ENCODE results near the gene XXYLT1. TPM values are rescaled to one million over a fixed set of nuclear protein-coding genes. Genes with fewer than 3 reads are reported as not detected.

XXYLT1 gene
- total RNA-seq, 1 donor from 2014 or later: 25.4 TPM

DNA sequence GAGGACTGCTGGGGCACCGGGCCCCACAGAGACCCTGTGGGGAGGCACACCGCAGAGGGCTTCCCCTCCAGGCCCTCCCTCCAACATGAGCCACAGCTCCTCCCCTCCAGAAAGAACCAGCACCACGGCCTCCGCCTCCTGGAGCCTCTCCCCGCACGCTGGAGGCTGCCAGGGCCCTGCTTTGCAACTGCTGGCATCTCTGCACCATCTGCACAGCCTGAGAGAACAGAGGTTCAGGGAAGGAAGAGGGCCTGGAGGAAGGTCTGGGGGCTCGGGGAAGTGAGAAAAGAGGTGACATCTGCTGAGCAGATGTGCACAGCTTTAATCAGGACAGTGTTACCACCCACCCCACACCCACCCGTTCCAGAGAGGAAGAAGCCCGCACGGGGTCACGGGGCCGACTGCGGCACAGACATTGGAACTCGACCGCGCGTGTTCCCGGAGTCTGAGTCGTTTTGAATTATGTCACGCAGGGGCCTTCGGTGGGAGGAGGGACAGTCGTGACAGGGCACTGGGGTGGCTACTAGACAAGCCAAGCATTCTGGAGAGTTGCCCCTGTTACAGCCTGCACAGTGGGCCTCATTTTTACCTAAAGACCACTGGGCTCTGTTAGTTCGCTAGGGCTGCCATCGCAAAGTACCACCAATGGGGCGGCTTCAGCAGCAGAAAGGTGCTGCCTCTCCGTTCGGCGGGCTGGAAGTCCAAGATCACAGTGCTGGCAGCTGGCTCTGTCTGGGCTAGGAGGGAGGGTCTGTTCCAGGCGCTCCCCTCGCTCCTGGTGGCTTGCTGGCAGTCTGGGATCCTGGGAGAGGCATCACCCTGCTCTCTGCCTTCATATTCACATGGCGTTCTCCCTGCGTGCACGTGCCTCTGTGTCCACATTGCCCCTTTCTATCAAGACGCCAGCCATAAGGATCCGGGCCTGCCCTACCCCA is 194.8 kb downstream of the XXYLT1 start:
- no peak overlapping the region for H3K4me3 Mint-ChIP-seq (ENCODE audit: low read depth)
- H3K9me3 Mint-ChIP-seq (ENCODE audit: low read depth): no peaks in the 10 kb centered on the region
- no peaks in the 10 kb centered on the region for H3K36me3 Mint-ChIP-seq (ENCODE audit: insufficient read depth)
- DNase-seq (ENCODE audit: low spot score, unreplicated experiment): no peak
- H3K4me1 Mint-ChIP-seq (ENCODE audit: low read depth): peaks cover 12% of the 10 kb centered on the region
- TF ChIP-seq, protein P1, sequence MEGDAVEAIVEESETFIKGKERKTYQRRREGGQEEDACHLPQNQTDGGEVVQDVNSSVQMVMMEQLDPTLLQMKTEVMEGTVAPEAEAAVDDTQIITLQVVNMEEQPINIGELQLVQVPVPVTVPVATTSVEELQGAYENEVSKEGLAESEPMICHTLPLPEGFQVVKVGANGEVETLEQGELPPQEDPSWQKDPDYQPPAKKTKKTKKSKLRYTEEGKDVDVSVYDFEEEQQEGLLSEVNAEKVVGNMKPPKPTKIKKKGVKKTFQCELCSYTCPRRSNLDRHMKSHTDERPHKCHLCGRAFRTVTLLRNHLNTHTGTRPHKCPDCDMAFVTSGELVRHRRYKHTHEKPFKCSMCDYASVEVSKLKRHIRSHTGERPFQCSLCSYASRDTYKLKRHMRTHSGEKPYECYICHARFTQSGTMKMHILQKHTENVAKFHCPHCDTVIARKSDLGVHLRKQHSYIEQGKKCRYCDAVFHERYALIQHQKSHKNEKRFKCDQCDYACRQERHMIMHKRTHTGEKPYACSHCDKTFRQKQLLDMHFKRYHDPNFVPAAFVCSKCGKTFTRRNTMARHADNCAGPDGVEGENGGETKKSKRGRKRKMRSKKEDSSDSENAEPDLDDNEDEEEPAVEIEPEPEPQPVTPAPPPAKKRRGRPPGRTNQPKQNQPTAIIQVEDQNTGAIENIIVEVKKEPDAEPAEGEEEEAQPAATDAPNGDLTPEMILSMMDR (IDR thresholded peaks at IDR 0.05; ENCODE audit: unreplicated experiment): no peak
- H3K27ac Mint-ChIP-seq: no peak overlapping the region
- no peaks in the 10 kb centered on the region for H3K27me3 Mint-ChIP-seq

DNA sequence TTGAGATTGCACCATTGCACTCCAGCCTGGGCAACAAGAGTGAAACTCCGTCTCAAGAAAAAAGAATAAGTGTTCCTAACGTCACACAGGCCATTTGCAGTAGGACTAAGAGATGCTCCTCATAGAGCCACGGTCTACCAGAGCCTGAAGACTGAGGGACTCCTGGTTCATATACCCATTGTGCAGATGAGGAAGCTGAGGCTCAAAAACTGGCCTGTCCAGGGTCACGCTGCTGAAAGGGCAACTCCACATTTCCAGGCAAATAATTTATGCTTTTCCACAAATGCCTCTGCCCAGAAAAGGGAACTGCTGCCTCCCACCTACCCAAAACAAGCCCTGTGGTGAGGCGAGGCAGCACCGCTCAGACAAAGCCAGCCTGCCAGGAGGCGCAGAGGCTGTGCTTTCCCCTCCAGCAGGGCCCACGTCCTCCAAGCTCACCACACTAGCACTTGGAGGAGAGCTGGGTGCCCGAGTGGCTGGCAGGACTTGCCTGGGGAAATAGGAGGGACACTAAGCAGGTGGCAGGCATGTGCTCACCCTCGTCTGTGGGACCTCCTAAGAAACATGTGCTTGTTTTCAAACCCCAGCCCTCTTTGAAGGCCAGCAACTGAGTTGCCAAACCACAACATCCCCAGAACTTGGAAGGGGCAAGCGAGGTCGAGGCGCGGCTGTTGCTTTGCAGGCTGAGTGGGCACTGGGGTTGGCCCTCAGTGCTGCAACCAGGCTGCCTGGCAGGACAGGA is 195.6 kb downstream of the XXYLT1 start:
- TF ChIP-seq, protein P1 (IDR thresholded peaks at IDR 0.05; ENCODE audit: unreplicated experiment): no peak
- no peak for DNase-seq (ENCODE audit: low spot score, unreplicated experiment)
- Mint-ChIP-seq H3K9me3 (ENCODE audit: low read depth) (no peaks in the 10 kb centered on the region), H3K4me1 (ENCODE audit: low read depth) (peaks cover 14% of the 10 kb centered on the region), H3K27ac (no peak overlapping the region), H3K27me3 (no peaks in the 10 kb centered on the region), H3K36me3 (ENCODE audit: insufficient read depth) (no peaks in the 10 kb centered on the region), H3K4me3 (ENCODE audit: low read depth) (no peak overlapping the region)

DNA sequence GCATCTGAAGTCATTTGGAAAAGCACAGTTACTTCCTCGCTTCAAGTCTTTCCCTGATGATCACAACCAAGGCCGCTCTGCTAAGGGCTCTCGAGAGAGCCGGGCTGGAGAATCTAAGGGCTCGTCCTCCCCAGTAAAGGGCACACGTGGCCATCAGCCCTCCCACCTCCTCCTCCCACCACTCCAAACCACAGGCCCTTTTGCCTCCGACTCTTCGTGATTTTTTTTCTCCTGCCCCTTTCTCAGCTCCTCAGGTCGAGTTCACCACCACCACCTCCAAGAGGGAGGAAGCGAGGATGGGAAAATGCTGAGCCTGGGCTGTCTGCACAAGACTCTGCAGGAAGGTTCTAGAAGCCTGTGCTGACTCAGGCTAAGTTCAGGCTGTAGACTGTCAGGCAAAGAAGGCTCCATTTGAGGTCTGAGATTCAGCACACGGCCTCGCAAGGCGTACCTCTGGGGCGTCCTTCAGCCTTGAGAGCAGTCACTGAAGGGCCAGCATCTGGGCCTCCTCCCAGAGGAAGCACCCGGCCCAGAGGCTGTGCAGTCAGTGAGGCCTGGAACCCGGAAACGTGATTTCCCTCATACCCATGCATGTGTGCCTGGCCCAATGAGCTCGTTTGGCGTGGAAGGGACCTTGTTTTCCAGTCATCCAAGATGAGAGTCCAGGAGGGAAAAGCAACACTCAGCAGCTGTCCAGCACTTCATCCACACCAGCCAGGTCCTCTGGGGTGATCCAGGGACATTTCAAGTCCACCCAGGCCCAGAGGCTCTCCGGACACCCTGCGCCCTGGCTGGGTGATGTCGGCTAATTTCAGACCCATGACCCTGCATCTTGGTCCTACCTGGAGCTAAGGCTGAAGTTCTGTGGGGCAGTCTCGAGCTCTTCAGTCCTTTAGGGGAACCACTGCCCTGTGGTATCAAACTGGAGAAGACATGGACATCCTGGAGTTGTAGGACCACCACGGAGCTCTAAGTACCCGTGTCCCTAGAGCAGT is 196.8 kb downstream of the XXYLT1 start:
- TF ChIP-seq, protein P1 (IDR thresholded peaks at IDR 0.05; ENCODE audit: unreplicated experiment): no peak
- no peak overlapping the region for H3K4me3 Mint-ChIP-seq (ENCODE audit: low read depth)
- H3K27me3 Mint-ChIP-seq: no peaks in the 10 kb centered on the region
- no peak for DNase-seq (ENCODE audit: low spot score, unreplicated experiment)
- H3K27ac Mint-ChIP-seq: no peak overlapping the region
- H3K36me3 Mint-ChIP-seq (ENCODE audit: insufficient read depth): peaks cover 3% of the 10 kb centered on the region
- no peaks in the 10 kb centered on the region for H3K9me3 Mint-ChIP-seq (ENCODE audit: low read depth)
- peaks cover 9% of the 10 kb centered on the region for H3K4me1 Mint-ChIP-seq (ENCODE audit: low read depth)

DNA sequence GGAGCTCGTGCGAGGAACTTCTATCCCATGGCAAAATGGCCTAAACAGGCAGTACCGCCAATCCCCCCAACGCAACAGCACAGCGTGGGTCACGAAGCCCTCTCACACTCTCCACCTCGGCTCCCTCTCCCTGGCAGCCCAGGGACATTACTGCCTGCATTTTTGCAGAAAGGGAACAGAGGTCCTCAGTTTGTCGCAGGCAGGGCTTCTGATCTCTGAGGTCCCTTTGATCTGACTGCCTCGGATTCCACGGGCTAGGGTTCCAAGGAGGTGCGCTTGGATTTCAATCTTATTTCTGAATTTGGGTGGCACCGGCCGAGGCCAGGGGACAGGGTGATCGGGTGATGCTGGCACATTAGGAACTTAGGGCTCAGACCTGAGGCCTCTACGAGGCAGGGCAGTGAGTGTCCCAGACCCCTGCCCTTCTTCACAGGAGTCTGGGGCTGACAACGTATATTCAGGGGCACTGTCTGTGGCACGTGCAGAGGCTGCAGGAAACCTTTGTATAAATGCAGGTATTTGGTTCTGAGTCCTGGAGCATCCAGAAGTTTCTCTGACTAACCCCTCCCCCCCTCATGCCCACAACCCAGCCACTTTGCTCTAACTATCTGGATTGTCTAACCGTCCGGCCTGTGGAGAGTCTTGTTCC is 197.9 kb downstream of the XXYLT1 start:
- H3K27ac Mint-ChIP-seq: no peak overlapping the region
- H3K27me3 Mint-ChIP-seq: no peaks in the 10 kb centered on the region
- TF ChIP-seq, protein P1 (IDR thresholded peaks at IDR 0.05; ENCODE audit: unreplicated experiment): no peak
- peaks cover 9% of the 10 kb centered on the region for H3K4me1 Mint-ChIP-seq (ENCODE audit: low read depth)
- no peak overlapping the region for H3K4me3 Mint-ChIP-seq (ENCODE audit: low read depth)
- no peaks in the 10 kb centered on the region for H3K9me3 Mint-ChIP-seq (ENCODE audit: low read depth)
- H3K36me3 Mint-ChIP-seq (ENCODE audit: insufficient read depth): peaks cover 5% of the 10 kb centered on the region
- DNase-seq (ENCODE audit: low spot score, unreplicated experiment): no peak

Data from progenitor cell of endocrine pancreas (in vitro differentiated cells).